SK-N-SH treated with all-trans-retinoic acid at 6 μM for 48 hours (cell line): ENCODE data around the gene PRR12.

Experiments used
- ATAC-seq: fragments of 200-7000 bp; cut with Tn5 transposase; 3 replicates; pipeline ENCODE4 v1.9.1; 2020; ENCODE audit warnings: mild to moderate bottlenecking, moderate library complexity
- ARNTL ChIP-seq: fragments of 450-650 bp; formaldehyde crosslinking; IDR thresholded peaks from 2 replicates; pipeline ENCODE4 v1.5.0; 2020; ENCODE audit warnings: low read depth, mild to moderate bottlenecking, moderate library complexity, borderline replicate concordance
- BACH2 ChIP-seq: fragments of 250-450 bp; sonication (Bioruptor Pico); IDR thresholded peaks from 2 replicates; pipeline ENCODE4 v1.9.0; 2021; ENCODE audit warnings: mild to moderate bottlenecking, borderline replicate concordance
- CREB5 ChIP-seq: fragments of 250-450 bp; sonication (Bioruptor Pico); IDR thresholded peaks from 2 replicates; pipeline ENCODE4 v1.5.1; 2020; ENCODE audit warnings: low read depth, mild to moderate bottlenecking, moderate library complexity
- CSDC2 ChIP-seq: fragments of 250-450 bp; sonication (Bioruptor Pico); IDR thresholded peaks from 2 replicates; pipeline ENCODE4 v1.5.0; 2020; ENCODE audit warnings: mild to moderate bottlenecking, moderate library complexity
- CSRNP3 ChIP-seq: fragments of 250-450 bp; sonication (Bioruptor Pico); IDR thresholded peaks from 2 replicates; pipeline ENCODE4 v1.5.1; 2021; ENCODE audit warnings: mild to moderate bottlenecking, moderate library complexity
- ESRRG ChIP-seq: fragments of 250-450 bp; sonication (Bioruptor Pico); IDR thresholded peaks from 2 replicates; pipeline ENCODE4 v1.6.1; 2021; ENCODE audit warnings: mild to moderate bottlenecking
- GLIS3 ChIP-seq: fragments of 250-450 bp; sonication (Bioruptor Pico); IDR thresholded peaks from 2 replicates; pipeline ENCODE4 v1.5.0; 2020; ENCODE audit warnings: mild to moderate bottlenecking, moderate library complexity
- ISL1 ChIP-seq: fragments of 250-450 bp; sonication (Bioruptor Pico); IDR thresholded peaks from 2 replicates; pipeline ENCODE4 v2.1.2; 2022; ENCODE audit warnings: mild to moderate bottlenecking, moderate library complexity
- OSR1 ChIP-seq: fragments of 250-450 bp; sonication (Bioruptor Pico); IDR thresholded peaks from 2 replicates; pipeline ENCODE4 v1.8.0; 2022; ENCODE audit warnings: moderate library complexity, mild to moderate bottlenecking, inconsistent platforms
- PATZ1 ChIP-seq: fragments of 250-450 bp; sonication (Bioruptor Pico); IDR thresholded peaks from 2 replicates; pipeline ENCODE4 v1.8.0; 2020; ENCODE audit warnings: mild to moderate bottlenecking, moderate library complexity, borderline replicate concordance
- POU6F1 ChIP-seq: fragments of 250-450 bp; sonication (Bioruptor Pico); IDR thresholded peaks from 2 replicates; pipeline ENCODE4 v1.8.0; 2021; ENCODE audit warnings: low read depth, mild to moderate bottlenecking, moderate library complexity, borderline replicate concordance
- SNAI2 ChIP-seq: fragments of 250-450 bp; sonication (Bioruptor Pico); IDR thresholded peaks from 2 replicates; pipeline ENCODE4 v1.5.0; 2020; ENCODE audit warnings: mild to moderate bottlenecking, moderate library complexity
- TCF4 ChIP-seq: fragments of 250-450 bp; sonication (Bioruptor Pico); IDR thresholded peaks from 2 replicates; pipeline ENCODE4 v1.8.0; 2021; ENCODE audit warnings: mild to moderate bottlenecking, moderate library complexity, borderline replicate concordance
- TOX ChIP-seq: fragments of 250-450 bp; sonication (Bioruptor Pico); IDR thresholded peaks from 2 replicates; pipeline ENCODE4 v1.8.0; 2021; ENCODE audit warnings: mild to moderate bottlenecking, moderate library complexity, borderline replicate concordance
- TSHZ2 ChIP-seq: fragments of 250-450 bp; sonication (Bioruptor Pico); IDR thresholded peaks from 2 replicates; pipeline ENCODE4 v1.5.0; 2020; ENCODE audit warnings: mild to moderate bottlenecking, moderate library complexity
- ZFP3 ChIP-seq: fragments of 250-450 bp; sonication (Bioruptor Pico); IDR thresholded peaks from 2 replicates; pipeline ENCODE4 v1.5.0; 2020; ENCODE audit warnings: mild to moderate bottlenecking, moderate library complexity
- ZFP30 ChIP-seq: fragments of 450-650 bp; formaldehyde crosslinking; IDR thresholded peaks from 2 replicates; pipeline ENCODE4 v1.5.0; 2022; ENCODE audit warnings: mild to moderate bottlenecking, moderate library complexity
- ZNF565 ChIP-seq: fragments of 450-650 bp; formaldehyde crosslinking; conservative IDR thresholded peaks from 2 replicates; pipeline ENCODE4 v1.5.0; 2020; ENCODE audit warnings: low read depth, mild to moderate bottlenecking, moderate library complexity
- ZNF70 ChIP-seq: fragments of 450-650 bp; formaldehyde crosslinking; IDR thresholded peaks from 2 replicates; pipeline ENCODE4 v1.5.0; 2020; ENCODE audit warnings: mild to moderate bottlenecking, moderate library complexity
- ZNF8 ChIP-seq: fragments of 450-650 bp; formaldehyde crosslinking; IDR thresholded peaks from 2 replicates; pipeline ENCODE4 v1.5.0; 2020; ENCODE audit warnings: mild to moderate bottlenecking, moderate library complexity

The PRR12 gene

GRCh38 chr19:49641688-49642491 lies 50.9 kb downstream of the PRR12 start, which contains the start of gene SCAF1 (continued):
- TF ChIP-seq POU6F1, result no peak
- no peak for TF ChIP-seq ZNF8 (CRISPR knock-in tag)

GRCh38 chr19:49642492-49643035 lies 51.6 kb downstream of the PRR12 start:
- ATAC-seq, result no peak
- TF ChIP-seq SNAI2, result no peak

- ATAC-seq, result no peak
- TF ChIP-seq ZFP30 (CRISPR knock-in tag) (no peak), CSDC2 (CRISPR knock-in tag) (no peak), SNAI2 (no peak), ZNF70 (no peak), PATZ1 (no peak), CSRNP3 (CRISPR knock-in tag) (no peak)
Measured at GRCh38 chr19:49643466-49643865, 52.5 kb downstream of the PRR12 start.

- no peak for ATAC-seq
- TF ChIP-seq OSR1 (CRISPR knock-in tag) (no peak), CREB5 (CRISPR knock-in tag) (no peak), BACH2 (CRISPR knock-in tag) (no peak), ZFP30 (CRISPR knock-in tag) (no peak), TSHZ2 (CRISPR knock-in tag) (no peak), ARNTL (no peak), ZNF8 (CRISPR knock-in tag) (no peak), PATZ1 (no peak), ESRRG (CRISPR knock-in tag) (no peak), ISL1 (CRISPR knock-in tag) (no peak), ZNF70 (no peak), CSRNP3 (CRISPR knock-in tag) (no peak), ZNF565 (CRISPR knock-in tag) (no peak), ZFP3 (CRISPR knock-in tag) (no peak), GLIS3 (CRISPR knock-in tag) (no peak), TOX (CRISPR knock-in tag) (no peak), TCF4 (CRISPR knock-in tag) (no peak), CSDC2 (CRISPR knock-in tag) (no peak)
Measured at GRCh38 chr19:49645592-49645991, 54.6 kb downstream of the PRR12 start.
